Measurements from ENCODE around the gene MRGPRG.

The MRGPRG gene

DNA sequence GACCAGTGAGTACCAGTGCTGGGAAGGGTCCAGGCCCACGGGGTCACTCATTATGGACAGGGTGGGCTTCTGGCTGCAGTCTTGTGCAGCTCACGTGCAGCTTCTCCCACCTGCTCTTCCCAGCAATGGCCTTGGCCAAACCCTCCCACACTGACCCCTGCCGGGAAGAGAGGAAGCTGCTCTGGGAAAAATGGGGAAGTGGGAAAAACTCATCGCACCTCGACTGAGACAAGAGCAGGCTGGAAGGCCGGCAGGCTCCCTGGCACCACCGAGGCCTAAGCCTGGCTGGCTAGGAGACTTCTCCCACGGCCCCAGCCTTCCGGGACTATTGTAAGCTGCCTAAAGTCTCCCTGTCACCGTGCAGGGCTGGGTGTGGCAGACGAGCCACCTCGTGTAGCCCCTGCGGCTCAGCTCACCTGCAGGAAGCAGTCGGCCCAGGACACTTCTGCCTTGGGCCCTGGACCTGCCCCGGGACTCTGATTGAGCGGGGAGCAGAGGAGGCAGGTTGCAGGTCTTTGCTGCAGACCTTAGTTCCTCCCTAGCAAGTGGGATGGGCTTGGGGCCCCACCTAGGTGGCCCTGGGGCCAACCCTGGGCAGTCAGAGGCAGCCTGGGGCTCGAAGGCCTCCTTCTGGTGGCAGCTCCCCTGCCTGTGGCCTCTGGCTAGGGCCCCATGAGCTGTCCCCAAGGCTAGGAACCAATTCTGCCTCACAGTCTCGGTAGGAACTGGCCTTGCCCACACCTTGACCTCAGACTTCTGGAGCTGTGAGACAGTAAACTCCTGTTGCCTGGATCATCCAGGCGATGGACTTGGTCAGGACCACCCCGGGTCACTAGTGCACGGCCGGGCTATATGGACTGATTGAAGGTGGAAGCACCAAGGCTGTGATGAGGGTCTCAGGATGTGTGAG is 23.1 kb downstream of the MRGPRG start:
- no peak for DNase-seq (ENCODE audit: low read depth in 2 of 2)

DNA sequence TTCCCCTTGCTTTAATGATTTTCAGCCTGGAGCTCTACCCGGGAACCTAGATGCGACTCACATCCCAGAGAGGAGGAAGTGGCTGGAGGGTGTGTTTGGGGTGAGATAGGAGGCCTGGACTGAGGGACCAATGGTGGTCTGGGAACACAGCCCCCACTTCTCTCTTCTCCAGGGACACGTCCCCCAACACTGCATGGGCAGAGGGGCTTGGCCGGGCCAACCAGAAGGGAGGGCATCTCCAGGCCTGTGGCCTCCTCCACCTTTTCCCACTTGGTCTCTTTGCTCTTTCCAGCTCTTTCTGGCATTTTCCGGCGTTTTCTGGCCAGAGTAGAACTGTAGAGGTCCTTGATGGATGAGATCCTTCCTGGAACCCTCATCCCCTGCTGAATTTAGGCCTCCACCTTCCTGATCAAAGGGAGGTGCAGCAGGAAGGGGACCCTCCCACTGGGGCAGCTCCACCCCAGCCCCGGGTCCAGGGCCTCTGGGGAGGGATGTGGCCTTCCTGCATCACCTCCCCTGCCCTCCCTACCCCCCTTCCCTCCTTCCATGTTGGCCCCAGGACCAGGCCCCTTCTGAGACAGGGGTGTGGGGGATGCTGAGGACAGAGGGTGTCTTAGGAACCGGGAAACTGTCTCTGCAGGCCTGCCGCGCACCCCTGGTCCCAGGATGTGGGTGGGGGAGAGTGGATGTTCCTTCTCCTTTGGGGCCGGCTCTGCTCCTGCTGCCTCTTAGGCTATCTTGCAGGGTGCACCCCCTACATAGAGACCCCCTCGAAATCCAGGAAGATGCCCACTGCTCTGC is 24.4 kb downstream of the MRGPRG start:
- DNase-seq (ENCODE audit: low read depth in 2 of 2) = no peak

DNA sequence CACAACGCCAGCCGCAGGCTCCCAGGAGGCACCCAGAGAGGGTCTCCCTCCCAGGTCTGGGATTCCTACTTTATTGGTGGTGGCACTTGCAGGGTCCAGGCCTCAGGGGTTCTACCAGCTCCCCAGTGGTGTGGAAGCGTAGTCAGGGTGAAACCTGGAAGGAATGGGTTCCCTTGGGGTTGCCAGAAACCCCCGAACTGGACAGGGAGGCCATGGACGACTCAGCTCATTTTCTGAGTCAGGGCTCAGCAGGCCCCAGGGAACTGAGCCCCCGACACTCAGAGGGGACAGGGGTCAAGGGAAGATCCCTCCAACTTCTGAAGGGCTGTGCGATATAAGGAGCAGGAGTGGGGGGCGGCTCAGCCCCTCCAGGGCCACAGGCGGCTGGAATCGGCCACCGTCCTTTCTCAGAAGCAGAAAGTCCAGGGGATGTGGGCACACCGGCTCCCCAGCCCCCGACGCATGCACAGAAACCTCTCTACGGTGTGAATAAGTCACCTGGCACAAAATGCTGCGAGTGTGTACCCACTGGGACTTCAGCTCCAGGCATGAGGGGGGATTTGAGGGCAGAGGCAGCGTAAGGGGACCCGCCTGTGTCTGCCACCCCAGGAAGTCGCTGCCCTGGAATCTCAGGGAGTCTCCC is 25.1 kb downstream of the MRGPRG start:
- no peak for DNase-seq (ENCODE audit: low read depth in 2 of 2)

DNA sequence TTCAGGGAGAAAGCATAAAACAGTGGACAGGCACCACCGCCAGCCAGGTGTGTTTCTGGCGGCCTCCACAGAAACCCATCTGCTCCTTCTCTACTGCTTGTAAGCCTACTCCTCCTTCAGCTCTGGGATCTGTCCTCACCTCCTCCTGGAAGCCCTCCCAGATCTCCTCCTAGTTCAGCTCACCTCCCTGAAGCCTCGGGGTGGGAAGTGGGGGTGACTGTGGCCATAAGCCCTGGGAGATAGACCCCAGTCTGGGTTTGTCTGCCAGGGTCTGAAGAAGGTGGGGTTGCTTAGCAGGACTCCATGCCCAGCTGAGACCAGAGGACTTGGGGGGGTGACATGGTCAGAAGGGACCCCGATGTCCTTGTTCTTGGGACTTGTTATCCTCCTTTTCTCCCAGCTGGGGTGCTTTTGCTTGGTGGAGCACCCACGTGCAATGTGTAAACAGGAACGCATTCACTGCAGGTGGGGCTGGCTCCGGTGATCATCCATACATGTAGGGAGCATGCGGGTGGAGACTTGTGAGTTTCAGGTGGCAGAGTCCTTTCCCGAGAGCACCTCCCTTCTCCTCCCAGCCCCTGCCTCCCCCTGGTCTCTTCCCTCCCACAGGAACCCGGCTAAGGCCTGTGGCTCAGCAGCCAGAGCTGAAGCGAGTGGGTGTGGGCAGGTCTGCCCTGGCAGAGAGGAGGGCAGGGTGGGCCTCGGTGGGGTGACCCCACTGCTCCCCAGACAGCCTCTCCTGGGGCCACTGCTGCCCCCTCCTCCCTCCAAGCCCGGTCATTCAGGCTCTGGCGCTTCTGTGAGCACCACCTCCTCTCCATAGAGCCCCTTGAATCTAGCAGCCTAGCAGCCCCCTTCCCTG is 25.9 kb downstream of the MRGPRG start:
- DNase-seq (ENCODE audit: low read depth in 2 of 2) = no peak

DNA sequence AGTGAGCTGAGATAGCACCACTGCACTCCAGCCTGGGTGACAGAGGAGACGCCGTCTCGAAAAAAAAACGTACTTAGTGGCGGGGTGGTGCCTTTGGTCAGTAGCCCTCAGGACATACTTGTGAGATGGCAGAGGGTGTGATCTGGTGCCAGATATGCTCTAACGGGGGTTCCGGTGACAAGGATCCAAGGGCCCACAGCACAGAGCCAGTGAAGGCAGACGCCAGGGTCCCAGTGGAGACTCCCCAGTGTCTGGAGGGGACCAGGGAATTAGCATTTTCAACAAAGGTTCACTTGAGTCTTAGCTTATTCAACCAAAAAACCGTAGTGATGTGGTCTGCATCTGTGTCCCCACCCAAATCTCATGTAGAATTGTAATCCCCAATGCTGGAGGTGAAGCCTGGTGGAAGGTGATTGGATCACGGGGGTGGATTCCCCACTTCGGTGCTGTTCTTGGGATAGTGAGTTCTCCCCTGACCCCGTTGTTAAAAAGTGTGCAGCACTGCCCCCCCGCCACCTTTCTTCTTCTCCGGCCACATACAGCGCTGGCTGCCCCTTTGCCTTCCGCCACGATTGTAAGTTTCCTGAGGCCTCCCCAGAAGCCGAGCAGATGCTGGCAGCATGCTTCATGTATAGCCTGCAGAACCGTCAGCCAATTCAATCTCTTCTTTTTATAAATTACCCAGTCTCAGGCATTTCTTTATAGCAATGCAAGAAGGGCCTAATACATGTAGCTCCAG is 26.9 kb downstream of the MRGPRG start:
- DNase-seq (ENCODE audit: low read depth in 2 of 2) = no peak

DNA sequence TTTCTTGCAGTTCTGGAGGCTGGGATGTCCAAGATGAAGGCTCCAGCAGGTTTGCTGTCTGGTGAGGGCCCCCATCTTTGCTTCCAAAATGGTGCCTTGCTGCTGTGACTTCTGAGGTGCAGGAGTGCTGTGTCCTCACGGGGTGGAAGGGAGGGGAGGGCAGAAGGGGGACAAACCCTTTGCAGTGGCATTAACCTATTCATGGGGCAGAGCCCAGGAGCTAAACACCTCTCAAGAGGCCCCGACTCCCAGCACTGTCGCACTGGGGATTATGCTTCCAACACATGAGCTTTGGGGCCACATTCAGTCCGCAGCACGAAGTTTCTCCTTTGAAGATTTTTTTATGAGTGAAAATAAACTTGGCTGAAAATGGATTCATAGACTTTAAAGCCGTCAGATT is 28.0 kb downstream of the MRGPRG start:
- no peak for DNase-seq (ENCODE audit: low read depth in 2 of 2)

DNA sequence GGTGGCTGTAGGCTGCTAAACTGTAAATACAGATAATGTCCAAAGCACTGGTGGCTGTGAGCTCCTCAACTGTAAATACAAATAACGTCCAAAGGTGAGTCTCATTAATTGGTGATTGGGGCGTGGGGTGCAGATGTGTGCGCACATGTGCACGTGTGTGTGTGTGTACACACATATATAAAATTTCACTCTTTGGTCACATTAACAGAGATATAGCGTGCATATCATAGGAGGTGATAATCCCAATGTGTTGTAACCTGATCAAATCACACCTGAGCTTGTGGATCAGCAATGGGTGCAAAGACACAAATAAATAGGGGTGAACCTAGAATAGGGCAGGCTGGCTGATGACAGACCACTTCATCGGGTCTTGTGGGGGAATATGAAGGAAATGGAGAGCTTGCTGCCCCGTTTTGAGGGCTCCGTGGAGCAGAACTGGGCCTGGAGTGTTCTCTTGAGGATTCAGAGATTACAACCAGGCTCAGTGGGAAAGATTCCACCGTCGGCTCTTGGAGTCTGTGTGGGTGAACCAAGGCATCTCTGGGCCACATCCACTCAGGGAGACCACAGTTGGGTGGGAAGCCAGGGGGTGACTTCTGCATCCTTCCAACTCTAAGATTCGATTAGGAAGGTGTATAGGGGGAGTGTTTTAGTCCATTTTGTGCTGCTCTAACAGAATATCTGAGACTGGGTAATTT is 28.6 kb downstream of the MRGPRG start:
- no peak for DNase-seq (ENCODE audit: low read depth in 2 of 2)

DNA sequence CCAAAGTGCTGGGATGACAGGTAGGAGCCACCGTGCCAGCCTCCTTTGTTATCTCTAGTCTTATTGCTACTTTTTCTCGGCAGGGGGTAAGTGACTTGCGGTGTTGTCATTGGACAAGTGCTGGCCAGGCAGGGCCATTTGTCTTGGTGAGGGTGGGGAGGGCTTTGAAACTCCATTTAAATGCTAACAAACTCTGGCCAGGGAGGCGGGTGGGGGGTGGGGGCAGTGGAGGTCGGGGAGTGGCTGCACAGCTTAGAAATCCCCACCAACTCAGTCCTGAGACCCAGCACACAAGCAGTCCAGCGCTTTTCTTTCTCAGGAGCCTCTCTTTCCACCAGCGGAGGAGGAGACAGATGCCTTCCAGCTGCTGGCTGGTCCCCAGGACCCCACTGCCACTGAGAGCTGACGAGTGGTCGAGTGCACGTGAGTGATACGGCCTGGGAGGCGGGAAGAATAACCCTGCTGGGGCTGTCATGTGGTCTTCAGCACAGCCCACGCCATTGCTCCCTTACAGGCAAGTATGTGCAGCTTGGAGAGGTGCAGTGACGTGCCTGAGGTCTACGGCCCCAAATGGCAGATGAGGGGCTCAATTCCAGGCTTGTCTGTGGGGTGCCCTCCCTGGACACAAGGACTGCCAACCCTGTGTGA is 29.3 kb downstream of the MRGPRG start:
- DNase-seq (ENCODE audit: low read depth in 2 of 2) = no peak

DNA sequence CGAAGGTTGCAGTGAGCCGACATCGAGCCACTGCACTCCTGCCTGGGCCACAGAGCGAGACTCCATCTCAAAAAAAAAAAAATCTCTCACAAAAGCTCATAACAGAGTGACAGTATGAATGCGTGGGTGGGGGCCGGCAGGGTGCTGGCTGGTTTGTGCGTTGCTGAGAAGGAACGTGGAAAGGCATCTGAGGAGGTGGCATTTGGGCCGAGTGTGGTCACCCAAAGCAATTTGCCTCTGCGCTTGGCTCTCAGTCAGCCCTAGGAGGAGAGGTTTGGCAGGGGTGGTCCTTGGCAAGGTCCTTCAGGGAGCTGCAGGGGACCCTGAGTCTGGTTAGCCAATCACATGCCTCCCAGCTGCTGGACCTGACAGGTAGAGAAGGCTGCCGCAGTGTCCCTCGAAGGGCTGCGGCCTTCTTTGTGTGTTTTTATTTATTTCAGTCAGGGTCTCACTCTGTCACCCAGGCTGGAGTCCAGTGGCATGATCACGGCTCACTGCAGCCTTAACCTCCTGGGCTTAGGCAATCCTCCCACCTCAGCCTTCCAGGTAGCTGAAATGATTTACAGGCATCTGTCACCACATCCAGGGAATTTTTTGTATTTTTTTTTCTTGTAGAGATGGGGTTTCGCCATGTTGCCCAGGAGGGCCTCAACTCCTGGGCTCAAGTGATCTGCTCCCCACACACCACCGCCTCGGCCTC is 30.0 kb downstream of the MRGPRG start:
- DNase-seq (ENCODE audit: low read depth in 2 of 2) = no peak

DNA sequence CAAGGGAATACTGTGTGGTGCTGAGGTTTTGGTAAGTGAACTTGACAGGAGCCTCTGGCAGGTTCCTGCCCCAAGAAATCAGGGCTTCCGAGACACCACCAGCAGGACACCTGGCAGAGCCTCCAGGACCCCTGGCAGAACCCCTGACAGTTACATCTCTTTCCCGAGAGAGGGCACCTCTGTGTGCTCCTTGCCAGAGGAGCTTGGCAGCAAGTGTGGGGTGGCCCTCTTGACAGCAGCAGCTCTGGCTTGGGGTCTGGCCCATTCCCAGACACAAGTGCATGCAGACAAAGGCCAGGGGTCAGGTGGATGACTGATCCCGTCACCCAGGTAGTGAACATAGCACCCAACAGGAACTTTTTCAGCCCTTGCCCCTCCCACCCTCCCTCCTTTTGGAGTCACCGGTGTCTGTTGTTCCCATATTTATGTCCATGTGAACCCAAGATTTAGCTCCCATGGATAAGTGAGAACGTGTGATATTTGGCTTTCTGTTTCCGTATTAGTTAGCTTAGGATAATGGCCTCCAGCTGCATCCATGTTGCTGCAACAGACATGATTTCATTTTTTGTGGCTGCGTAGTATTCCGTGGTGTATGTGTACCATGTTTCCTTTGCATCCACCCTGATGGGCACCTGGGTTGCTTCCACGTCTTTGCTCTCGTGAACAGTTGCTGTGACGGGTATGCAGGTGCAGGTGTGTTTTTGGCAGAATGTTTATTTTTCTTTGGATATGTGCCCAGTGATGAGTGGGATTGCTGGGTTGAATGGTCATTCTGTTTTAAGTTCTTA is 32.3 kb downstream of the MRGPRG start:
- no peak for DNase-seq (ENCODE audit: low read depth in 2 of 2)

DNA sequence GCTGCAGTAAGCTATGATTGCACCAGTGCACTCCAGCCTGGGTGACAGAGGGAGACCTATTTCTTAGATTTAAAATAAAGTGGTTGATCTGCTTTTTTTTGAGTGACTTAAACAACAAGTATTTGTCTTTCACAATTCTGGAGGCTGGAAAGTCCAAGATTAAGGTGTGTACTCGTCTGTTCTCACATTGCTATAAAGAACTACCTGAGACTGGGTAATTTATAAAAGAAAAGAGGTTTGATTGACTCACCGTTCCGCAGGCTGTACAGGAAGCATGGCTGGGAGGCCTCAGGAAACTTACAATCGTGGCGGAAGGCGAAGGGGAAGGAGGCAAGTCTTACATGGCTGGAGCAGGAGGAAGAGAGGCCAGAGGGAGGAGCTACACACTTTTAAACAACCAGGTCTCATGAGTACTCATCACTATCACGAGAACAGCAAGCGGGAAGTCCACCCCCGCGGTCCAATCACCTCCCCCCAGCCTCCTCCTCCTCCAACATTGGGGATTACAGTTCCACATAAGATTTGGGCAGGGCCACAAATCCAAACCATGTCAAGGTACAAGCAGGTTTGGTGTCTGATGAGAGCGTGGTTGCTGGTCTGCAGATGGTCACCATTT is 33.8 kb downstream of the MRGPRG start:
- DNase-seq (ENCODE audit: low read depth in 2 of 2) = no peak

DNA sequence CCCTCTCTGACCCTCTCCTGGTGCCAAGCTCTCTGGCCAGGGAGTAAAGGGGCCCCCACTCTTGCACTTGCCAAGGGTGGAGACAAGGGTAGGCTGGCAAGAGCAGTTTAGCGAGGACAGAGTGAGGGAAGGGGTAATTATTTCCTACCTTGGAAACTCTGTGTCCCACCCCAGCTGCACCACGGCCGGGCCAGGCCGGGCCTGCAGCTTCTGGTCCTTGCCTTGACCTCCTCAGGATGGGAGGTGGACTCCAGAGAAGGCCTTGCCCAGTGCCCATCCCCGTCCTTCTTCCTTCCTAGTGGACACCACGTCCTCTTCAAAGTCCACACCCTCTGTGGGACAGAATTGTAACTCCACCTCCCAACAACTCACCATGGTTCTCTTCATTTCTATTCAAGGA is 35.1 kb downstream of the MRGPRG start:
- no peak for DNase-seq (ENCODE audit: low read depth in 2 of 2)

DNA sequence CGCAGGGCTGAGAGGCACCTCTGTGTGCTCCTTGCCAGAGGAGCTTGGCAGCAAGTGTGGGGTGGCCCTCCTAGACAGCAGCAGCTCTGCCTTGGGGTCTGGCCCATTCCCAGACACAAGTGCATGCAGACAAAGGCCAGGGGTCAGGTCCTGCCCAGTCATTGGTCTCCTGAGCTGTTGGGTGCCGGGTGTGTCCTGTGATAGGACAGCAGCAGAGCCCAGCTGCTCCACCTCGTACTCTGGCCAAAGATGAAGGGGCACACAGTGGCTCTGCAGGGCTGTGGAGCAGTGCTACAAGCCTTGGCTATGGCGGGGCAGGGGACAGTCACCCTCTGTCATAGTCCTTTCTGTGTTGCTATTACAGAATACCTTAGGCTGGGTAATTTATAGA is 36.2 kb downstream of the MRGPRG start:
- DNase-seq (ENCODE audit: low read depth in 2 of 2) = no peak

DNA sequence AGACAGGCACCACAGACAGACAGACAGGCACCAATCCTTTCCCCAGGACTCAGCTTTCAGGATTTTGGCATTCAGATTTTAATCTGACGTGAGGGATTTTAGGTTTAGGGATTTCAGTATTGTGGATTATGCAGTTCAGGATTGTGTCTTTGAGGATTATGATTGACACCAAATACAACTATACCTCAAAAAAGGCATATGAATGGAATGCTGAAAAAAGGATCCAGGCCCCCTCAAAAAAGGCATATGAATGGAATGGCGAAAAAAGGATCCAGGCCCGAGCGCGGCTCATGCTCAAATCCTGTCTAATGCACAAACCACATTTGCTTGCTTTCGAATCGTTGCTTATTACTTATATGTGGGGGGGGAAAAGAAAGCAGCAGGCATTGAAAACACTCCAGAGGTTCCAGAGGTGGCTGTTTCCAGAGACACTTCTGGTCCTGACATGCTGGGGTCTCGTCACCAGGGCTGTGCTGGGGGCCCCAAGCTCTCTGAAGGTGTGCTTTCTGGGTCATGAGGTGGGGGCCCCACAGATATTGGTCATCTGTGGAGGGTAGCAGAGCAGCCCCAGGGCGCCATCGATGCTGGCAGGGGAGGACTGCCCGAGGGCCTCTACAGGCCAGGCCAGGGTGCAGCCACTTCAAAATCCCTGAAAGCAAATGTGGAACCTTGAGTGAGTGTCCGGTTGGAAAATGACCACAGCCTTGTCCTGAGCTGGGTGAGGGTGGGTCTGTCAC is 36.7 kb downstream of the MRGPRG start:
- no peak for DNase-seq (ENCODE audit: low read depth in 2 of 2)

DNA sequence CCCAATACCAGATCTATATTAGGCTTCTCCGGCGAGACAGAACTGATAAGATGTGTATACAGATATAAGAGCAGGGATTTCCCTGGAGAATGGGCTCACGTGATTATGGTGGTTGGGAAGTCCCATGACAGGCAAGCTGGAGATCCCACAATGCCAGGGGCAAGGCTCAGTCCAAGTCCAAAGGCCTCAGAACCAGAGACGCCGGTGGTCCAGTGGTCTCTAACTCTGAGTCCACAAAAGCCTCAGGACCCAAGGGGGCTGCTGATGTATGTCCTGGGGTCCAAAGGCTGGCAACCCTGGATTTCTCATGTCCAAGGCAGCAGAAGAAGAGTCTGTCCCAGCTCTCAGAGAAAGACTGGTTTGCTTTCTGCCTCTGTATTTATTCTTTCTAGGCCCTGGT is 37.7 kb downstream of the MRGPRG start:
- DNase-seq (ENCODE audit: low read depth in 2 of 2) = no peak

DNA sequence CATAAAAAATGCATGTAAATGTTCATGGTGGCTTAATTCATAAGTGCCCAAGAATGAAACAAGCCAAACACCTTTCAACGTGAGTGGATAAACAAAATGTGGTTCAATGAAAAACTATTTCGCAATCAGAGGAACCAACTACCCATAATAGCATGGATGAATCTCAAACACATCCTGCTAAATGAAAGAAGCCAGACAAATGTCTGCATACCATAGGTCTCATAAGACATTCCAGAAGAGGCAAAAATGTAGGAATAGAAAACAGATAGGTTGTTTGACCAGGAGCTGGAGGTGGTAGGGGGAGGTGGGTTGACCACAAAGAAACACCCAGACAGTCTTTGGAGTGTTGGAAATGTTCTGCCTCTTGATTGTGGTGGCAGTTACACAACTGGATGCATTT is 40.3 kb downstream of the MRGPRG start:
- no peak for DNase-seq (ENCODE audit: low read depth in 2 of 2)

DNA sequence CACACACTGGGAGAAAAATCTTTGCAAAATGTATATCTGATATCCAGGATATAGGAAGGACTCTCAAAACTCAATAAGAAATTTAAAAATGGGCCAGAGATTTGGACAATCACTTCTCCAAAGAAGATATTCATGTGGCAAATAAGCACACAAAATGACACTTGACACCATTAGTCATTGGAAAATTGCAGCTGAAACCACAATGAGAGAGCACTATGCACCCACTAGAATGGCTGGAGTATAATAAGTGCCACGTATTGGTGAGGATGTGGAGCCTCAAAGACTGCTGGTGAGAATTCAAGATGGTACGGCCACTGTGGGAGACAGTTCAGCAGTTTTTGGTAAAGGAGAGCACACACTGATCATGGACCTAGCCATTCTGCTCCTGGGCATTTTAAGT is 40.7 kb downstream of the MRGPRG start:
- DNase-seq (ENCODE audit: low read depth in 2 of 2) = no peak

Data from stimulated activated CD8-positive, alpha-beta memory T cell treated with anti-CD3 and anti-CD28 coated beads, Interleukin-15, amount 100 ng/mL, for 4 hours (primary cell).